Spleen (tissue), 11 donors: ENCODE data around the gene KDM3B. TPM values are rescaled to one million over a fixed set of nuclear protein-coding genes. Genes with fewer than 3 reads are reported as not detected.
A peak's percentile ranks its signal among the peaks of the same experiment; 100 is the strongest.

ENCODE experiments used
- DNase-seq: peaks from one replicate; pipeline ENCODE4 v3.0.0-alpha.2; 2020
- H3K27ac ChIP-seq, 8 donors: fragments of 200-600 bp; sonication (generic) in 7 of 8; 1 replicate in 4 of 8; 2 replicates in 4 of 8; pipeline versions ENCODE4 v1.5.0 to v1.8.0; 2016 to 2021; ENCODE audit warnings: inconsistent platforms in 4 of 8, mild to moderate bottlenecking in 4 of 8, moderate library complexity in 1 of 8
- H3K27me3 ChIP-seq, 7 donors: fragments of 200-600 bp; sonication (generic) in 6 of 7; replicated peaks in 1 of 7; 1 replicate in 4 of 7; 2 replicates in 3 of 7; pipeline versions ENCODE4 v1.5.0 to v1.8.0; 2016 to 2021; ENCODE audit warnings: inconsistent platforms in 3 of 7, mild to moderate bottlenecking in 1 of 7
- H3K36me3 ChIP-seq, 6 donors: fragments of 200-600 bp; sonication (generic) in 5 of 6; 1 replicate in 4 of 6; 2 replicates in 2 of 6; pipeline versions ENCODE4 v1.5.0 to v1.8.0; 2016 to 2021; ENCODE audit warnings: inconsistent platforms in 2 of 6
- H3K4me1 ChIP-seq, 6 donors: fragments of 200-600 bp; sonication (generic) in 5 of 6; 1 replicate in 3 of 6; 2 replicates in 3 of 6; pipeline versions ENCODE4 v1.5.0 to v1.8.0; 2016 to 2021; ENCODE audit warnings: inconsistent platforms in 3 of 6
- H3K4me3 ChIP-seq, 8 donors: fragments of 200-600 bp; sonication (generic) in 7 of 8; 1 replicate in 4 of 8; 2 replicates in 4 of 8; pipeline versions ENCODE4 v1.5.0 to v1.8.0; 2016 to 2021; ENCODE audit warnings: inconsistent platforms in 4 of 8, mild to moderate bottlenecking in 4 of 8, moderate library complexity in 2 of 8
- H3K9me3 ChIP-seq, 8 donors: fragments of 200-600 bp; sonication (generic) in 7 of 8; 1 replicate in 4 of 8; 2 replicates in 4 of 8; pipeline versions ENCODE4 v1.5.0 to v1.8.0; 2016 to 2021; ENCODE audit warnings: inconsistent platforms in 4 of 8
- CTCF ChIP-seq, 11 experiments: fragments of 200-600 bp in 7 of 11; fragments of 450-650 bp in 4 of 11; sonication (generic) in 4 of 11; IDR thresholded peaks in 8 of 11; conservative IDR thresholded peaks in 3 of 11; 1 replicate in 7 of 11; 2 replicates in 4 of 11; pipeline versions ENCODE4 v1.4.0 to v1.8.0; 2016 to 2021; ENCODE audit warnings: antibody characterized with exemption in 11 of 11, inconsistent platforms in 4 of 11, mild to moderate bottlenecking in 1 of 11
- POLR2A ChIP-seq, 3 donors: fragments of 450-650 bp; IDR thresholded peaks; one replicate each; pipeline ENCODE4 v1.5.1; 2017; ENCODE audit warnings: antibody characterized with exemption in 3 of 3, mild to moderate bottlenecking in 1 of 3
- POLR2AphosphoS5 ChIP-seq, 3 donors: sonication (generic); formaldehyde crosslinking; IDR thresholded peaks; one replicate each; pipeline ENCODE4 v1.5.1; 2017; ENCODE audit warnings: antibody characterized with exemption in 3 of 3
- WGBS, 5 donors: extraction: QIAGEN DNeasy Blood & Tissue Kit in 3 of 5; methylation state at CpG; one replicate each; pipeline versions ENCODE4 v1.1.5 to v1.1.7; 2013 to 2018; 5-methylcytosine and 5-hydroxymethylcytosine counted together
- intact Hi-C: fragments of 100-400 bp; cut with DNase I; formaldehyde crosslinking; loops from one replicate; pipeline ENCODE4 v1.15.0; 2023; ENCODE audit warnings: low total_unique reads
- polyA plus RNA-seq, 3 donors: library from polyadenylated mRNA; stranded (reverse); fragments of 200-250 nt; gene quantifications; one replicate each; pipeline ENCODE4 v1.2.1, GENCODE V29; 2013
- total RNA-seq, 7 donors: library from RNA; depleted of rRNA in 3 of 7; stranded (reverse); fragments of >200 nt in 3 of 7; fragmentation: NEBNext Ultra II Directional in 4 of 7; extraction: Animal tissue kit (Norgen Biotek cat#: 25700) in 4 of 7; gene quantifications; one replicate each; pipeline versions ENCODE4 v1.1.0 to v1.2.1, GENCODE V29; 2016 to 2021
- donor health status: healthy with polysubstance abuse.
- donor health status: DM: no; HTN: no; CAD: no; lungs with moderate emphysema.
- donor health status: DM: no; HTN: no; CAD: no.
- donor health status: Bipolar disorder and iron deficiency.
- donor health status: healthy.
- donor health status: DM: no; HTN: no; CAD: no.
- donor health status: DM: yes; HTN: yes; CAD: no.

The KDM3B gene
- total and polyA plus RNA-seq, 10 donors, result 21.6 to 90.6 (median 75.1) TPM

- WGBS, 5 donors, result 79 to 85% (median 84%) methylated on average over 10 to 11 of the region's 11 CpGs
- Histone ChIP-seq H3K27me3 (peaks cover 0 to 26% (median 0%) of the 10 kb centered on the region in 7 donors), H3K4me1 (peaks cover 4 to 18% (median 13%) of the 10 kb centered on the region in 6 donors), H3K27ac (no peak overlapping the region), H3K4me3 (peak overlapping the region in 5 of 8 donors; percentile 25 to 66 (median 38)), H3K36me3 (peaks cover 0 to 52% (median 36%) of the 10 kb centered on the region in 6 donors), H3K9me3 (no peaks in the 10 kb centered on the region)
- TF ChIP-seq POLR2AphosphoS5 (IDR thresholded peaks at IDR 0.05) (no peak), POLR2A (IDR thresholded peaks at IDR 0.05) (no peak), CTCF (IDR thresholded peaks at IDR 0.05 in 8 of 11, conservative IDR thresholded peaks at IDR 0.05 in 3 of 11) (no peak)
- intact Hi-C loops, result no loop called here
- no peak for DNase-seq
Measured at GRCh38 chr5:138438003-138438723, 85.7 kb downstream of the KDM3B start.

- TF ChIP-seq CTCF (IDR thresholded peaks at IDR 0.05 in 8 of 11, conservative IDR thresholded peaks at IDR 0.05 in 3 of 11) (no peak), POLR2A (IDR thresholded peaks at IDR 0.05) (no peak), POLR2AphosphoS5 (IDR thresholded peaks at IDR 0.05) (no peak)
- Histone ChIP-seq H3K9me3 (no peaks in the 10 kb centered on the region), H3K36me3 (peaks cover 0 to 44% (median 29%) of the 10 kb centered on the region in 6 donors), H3K27ac (no peak within 1 kb of the TSS), H3K4me3 (peak within 1 kb of the TSS in 7 of 8 donors; percentile 23 to 66 (median 38)), H3K27me3 (peaks cover 0 to 26% (median 0%) of the 10 kb centered on the region in 7 donors), H3K4me1 (peaks cover 4 to 18% (median 13%) of the 10 kb centered on the region in 6 donors)
- 0 to 2% (median 1%) methylated on average over 10 to 65 of the region's 65 CpGs for WGBS, 5 donors
- intact Hi-C loops, result no loop called here
- peak; percentile 87 for DNase-seq
Measured at GRCh38 chr5:138438724-138439476, 86.4 kb downstream of the KDM3B start, which contains the start of gene REEP2. REEP2 (plus strand) TSS chr5:138439057; CDS start chr5:138439209, 152 bp downstream.

- DNase-seq, result no peak
- WGBS, 5 donors, result 50 to 63% (median 53%) methylated on average over 20 of the region's 20 CpGs
- Histone ChIP-seq H3K4me3 (peak overlapping the region in 6 of 8 donors; percentile 23 to 66 (median 38)), H3K9me3 (no peaks in the 10 kb centered on the region), H3K4me1 (peaks cover 4 to 18% (median 13%) of the 10 kb centered on the region in 6 donors), H3K36me3 (peaks cover 0 to 37% (median 22%) of the 10 kb centered on the region in 6 donors), H3K27ac (no peak overlapping the region), H3K27me3 (peaks cover 0 to 26% (median 0%) of the 10 kb centered on the region in 7 donors)
- TF ChIP-seq POLR2A (IDR thresholded peaks at IDR 0.05) (no peak), POLR2AphosphoS5 (IDR thresholded peaks at IDR 0.05) (no peak), CTCF (IDR thresholded peaks at IDR 0.05 in 8 of 11, conservative IDR thresholded peaks at IDR 0.05 in 3 of 11) (no peak)
- intact Hi-C loops, result no loop called here
Measured at GRCh38 chr5:138439477-138440158, 87.1 kb downstream of the KDM3B start.
